Left colon (tissue), 2 donors: ENCODE measurements around the gene SHC3. TPM values are rescaled to one million over a fixed set of nuclear protein-coding genes. Genes with fewer than 3 reads are reported as not detected.

Experiments
- ATAC-seq: fragments of 200-7000 bp; cut with Tn5 transposase; one replicate; pipeline ENCODE4 v1.9.1; 2020; ENCODE audit warnings: mild to moderate bottlenecking, moderate library complexity
- DNase-seq, 2 donors: peaks; one replicate each; pipeline ENCODE4 v3.0.0-alpha.2; 2020
- intact Hi-C, 2 donors: fragments of 100-400 bp; cut with DNase I in 1 of 2; cut with micrococcal nuclease in 1 of 2; formaldehyde crosslinking; loops; one replicate each; pipeline versions ENCODE4 v1.11.2 to v1.14.0; 2022; cut with DNase I, micrococcal nuclease
- total RNA-seq, 2 donors: library from RNA; stranded (reverse); fragmentation: NEBNext Ultra II Directional; extraction: Animal tissue kit (Norgen Biotek cat#: 25700); gene quantifications; one replicate each; pipeline ENCODE4 v1.2.1, GENCODE V29; 2021
- donor health status: DM: no; HTN: no; CAD: no.
- donor health status: DM: yes; HTN: yes; CAD: no.

Gene SHC3
- total RNA-seq, 2 donors from 2014 or later = 0.27 to 1.6 TPM

DNA sequence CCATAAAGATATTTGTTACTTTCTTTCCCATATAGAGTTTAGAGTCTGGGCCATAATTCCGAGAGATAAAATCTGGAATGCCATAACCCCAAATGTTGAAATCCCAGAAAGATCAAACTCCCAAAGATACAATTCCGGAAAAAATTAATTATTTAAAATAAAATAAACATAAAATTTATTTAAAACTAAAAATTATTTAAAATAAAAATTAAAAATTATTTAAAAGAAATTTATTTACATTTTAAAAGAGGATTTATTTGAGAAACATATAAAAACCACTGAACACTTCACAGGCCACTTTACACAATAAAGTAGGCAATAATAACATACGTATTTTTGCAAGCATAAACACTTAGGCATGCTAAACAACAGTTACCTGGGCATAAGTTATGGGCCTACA lies 57.9 kb downstream of the SHC3 start:
- ATAC-seq = no peak
- intact Hi-C loops = no loop called here
- DNase-seq = no peak

DNA sequence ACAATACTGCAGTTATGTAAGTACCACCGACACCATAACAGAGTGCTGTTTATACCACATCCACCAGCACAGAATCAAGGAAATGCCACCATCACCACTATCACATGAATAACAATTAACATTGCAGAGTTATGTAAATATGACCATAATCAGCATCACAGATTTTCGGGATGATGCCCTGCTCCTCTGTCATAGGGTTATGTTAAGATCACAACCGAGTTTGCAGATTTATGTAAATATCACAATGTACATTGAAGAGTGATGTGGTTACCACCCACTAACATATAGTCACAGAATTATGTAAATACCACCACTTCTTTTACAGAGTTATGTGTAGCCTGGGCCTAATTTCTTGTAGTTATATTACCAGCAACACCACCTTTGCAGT lies 61.8 kb downstream of the SHC3 start:
- intact Hi-C loops = no loop called here

DNA sequence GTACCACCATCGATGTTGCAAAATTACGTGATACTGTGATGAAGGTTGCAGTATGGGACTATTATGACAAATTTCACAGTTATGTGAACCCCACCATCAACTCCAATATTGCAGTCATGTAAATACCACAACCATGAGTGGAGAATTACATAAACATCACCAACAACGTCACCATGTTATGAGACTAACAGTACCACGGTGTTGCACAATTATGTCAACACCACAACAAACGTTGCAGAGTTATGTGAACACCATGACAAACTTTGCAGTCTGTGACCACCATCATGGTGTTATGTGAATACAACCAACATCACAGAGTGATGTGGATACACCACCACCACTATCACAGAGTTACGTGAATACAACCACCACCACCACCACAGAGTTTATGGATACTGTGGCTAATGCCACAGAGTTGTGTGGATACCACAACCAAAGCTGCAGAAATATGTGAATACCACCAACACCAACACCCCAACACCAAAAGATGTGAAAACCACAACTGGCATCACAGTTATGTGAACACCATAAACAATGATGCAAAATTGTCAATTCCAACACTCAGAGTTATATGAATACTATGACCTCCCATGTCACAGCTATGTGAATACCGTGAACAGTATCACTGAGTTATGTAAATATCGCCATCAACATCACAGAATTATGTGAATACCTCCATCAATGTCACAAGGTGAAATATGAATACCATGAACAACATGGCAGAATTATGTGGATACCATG lies 62.4 kb downstream of the SHC3 start:
- intact Hi-C loops = no loop called here
- no peak for ATAC-seq
- no peak for DNase-seq

More for the DNA sequence above, 61.8 kb downstream of the SHC3 start:
- ATAC-seq = no peak
- no peak for DNase-seq

DNA sequence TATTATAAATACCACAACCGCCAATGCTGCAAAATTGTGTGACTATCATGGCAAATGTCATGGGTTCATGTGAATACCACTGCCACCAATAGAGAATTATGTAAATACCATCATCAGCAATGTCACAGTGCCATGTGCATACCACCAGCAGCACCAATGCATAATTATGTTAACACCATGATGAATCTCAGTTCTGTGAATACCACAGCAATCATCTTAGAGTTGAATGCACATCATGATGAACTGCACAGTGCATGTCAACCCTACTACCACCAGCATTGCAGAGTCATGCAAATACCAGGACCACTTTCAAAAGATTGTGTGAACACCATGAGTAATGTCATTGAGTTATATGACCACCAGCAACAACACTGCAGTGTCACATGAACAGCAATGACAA lies 63.2 kb downstream of the SHC3 start:
- no peak for ATAC-seq
- intact Hi-C loops = no loop called here

DNA sequence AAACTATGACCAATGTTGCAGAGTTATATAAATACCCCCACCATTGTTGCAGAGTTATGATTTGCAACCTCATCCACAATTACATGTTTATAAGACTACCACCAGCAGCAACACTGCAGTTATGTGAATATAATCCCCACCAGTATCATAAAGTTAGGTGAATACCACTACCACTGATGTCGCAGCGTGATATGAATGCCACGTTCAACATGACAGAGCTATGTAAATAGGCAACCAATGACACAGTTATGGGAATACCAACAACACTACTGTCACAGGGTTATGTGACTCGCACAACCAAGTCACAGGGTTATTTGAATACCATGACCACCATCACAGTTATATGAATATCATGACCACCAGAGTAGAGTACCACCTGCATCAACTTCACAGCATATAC lies 63.9 kb downstream of the SHC3 start:
- ATAC-seq (no peak), DNase-seq (no peak)
- intact Hi-C loops = no loop called here

More for the DNA sequence above, 63.2 kb downstream of the SHC3 start:
- DNase-seq = no peak

DNA sequence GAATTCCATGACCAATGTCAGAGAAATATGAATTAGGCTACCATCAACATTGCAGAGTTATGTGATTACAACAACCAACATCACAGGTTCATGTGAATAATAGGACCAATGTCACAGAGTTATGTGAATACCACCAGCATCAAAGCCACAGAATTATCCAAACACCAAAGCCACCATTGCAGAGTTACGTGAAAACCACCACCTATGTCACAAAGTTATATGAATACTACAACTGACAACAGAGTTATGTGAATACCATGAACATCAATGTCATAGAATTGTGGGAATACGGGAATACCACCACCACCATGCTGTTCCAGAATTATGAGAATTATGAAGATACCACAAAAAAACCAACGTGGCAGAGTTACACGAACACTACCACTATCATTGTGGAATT lies 64.8 kb downstream of the SHC3 start:
- intact Hi-C loops = no loop called here
- ATAC-seq (no peak), DNase-seq (no peak)

DNA sequence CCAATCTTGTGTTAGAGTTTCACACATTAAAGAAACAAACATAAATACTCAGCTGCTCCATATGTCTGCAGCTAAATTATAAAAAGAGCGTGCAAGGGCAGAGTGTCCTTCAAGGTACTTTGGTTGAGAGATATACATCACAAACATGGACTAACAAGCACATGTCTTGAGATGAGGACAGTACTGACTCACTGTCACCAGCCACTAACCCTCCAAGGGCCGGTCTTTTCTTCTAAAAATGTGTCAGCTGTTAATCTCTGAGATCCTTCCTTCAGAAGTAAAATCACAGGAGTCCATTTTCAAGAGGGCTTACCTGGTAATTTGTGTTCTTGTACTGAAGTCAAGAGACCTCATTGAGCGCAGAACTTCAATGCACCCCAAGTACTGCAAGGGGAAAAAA lies 66.4 kb downstream of the SHC3 start:
- ATAC-seq (no peak), DNase-seq (no peak)
- intact Hi-C loops = no loop called here

DNA sequence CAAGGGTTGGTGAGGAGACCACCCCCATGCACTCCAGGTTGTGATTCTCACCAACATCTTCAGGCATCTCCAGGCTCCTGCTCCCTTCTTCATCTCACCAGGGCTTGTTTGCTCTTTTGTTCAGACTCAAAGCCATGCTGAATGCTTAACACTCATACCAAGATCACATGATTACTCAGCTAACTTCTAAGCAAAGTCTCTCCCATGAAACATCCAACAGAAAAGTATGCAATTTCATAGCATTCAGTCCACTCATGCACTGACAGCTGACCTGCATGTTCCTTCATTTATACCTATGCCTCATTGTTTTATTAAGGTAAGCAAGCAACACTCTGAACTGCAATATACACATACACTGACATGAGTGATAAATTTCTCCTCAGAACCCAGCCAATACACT lies 69.0 kb downstream of the SHC3 start:
- ATAC-seq = no peak
- DNase-seq = no peak
- intact Hi-C loops = no loop called here

DNA sequence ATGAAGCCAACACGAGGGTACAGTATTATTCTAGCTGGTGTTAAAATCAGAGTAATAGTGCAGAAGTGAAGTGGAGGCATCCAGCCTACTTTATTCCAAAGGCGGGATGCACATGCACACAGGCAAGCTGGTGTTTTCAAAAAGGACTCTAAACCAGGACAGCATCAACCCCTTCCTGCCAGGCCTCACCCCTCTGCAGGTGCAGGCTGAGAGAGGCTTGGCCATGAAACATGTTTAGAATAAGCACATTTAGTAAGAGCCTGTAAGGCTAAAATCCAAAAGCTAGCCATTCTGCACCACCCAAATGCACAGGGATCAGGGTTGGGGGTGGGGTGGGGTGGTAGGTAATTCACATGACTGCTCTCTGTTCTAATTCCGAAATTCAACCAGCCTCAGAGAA lies 71.2 kb downstream of the SHC3 start:
- no peak for ATAC-seq
- intact Hi-C loops = no loop called here
- no peak for DNase-seq

DNA sequence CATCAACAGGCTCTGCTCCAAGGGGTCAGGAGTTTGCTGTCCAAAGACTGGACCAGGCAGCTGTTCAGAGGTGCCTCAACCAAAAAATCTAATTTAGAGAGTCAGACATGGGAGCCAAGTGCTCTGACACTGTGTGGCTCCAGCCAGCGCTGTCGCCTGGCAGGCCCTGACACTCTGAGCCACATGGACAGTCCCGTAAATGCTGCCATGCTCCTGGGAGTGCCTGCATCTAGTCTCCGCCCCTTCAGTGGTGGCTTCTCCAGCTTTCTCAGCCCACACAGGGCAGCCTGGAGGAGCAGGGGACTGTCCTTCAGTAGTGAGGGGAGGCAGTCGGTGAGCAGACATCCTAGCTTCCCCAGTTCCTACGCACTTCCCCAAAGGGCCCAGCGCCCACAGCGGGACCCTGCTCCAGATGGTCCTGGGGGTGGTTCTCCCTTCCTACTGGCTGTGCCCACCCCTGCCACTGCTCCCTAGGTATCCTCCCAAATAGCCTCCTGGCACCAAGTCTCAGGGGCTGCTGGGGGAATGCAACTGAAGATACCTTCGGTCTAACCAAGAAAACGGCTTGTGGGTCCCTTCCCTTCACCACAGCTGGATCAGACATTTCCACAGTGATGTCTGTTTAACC lies 72.3 kb downstream of the SHC3 start:
- no peak for ATAC-seq
- no peak for DNase-seq
- intact Hi-C loops = no loop called here

DNA sequence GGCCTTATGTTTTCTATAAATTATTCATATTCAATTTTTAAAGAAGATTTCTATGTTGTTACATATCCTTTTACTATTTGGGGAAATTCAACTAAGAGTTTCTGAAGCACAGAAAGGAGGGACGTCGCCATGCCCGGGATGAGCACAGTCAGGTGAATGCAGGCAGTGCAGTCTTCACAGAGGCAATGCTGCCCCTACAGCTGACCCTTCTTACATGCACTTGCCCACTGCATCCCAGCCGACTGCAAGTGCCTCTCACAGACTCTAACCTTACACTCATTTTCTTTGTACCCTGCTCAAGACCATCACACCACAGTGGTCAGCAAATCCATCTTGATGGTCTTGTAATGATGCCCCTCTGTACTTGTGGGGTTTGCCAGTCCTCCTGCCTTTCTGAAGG lies 73.8 kb downstream of the SHC3 start:
- intact Hi-C loops = no loop called here
- ATAC-seq = no peak
- DNase-seq = no peak

DNA sequence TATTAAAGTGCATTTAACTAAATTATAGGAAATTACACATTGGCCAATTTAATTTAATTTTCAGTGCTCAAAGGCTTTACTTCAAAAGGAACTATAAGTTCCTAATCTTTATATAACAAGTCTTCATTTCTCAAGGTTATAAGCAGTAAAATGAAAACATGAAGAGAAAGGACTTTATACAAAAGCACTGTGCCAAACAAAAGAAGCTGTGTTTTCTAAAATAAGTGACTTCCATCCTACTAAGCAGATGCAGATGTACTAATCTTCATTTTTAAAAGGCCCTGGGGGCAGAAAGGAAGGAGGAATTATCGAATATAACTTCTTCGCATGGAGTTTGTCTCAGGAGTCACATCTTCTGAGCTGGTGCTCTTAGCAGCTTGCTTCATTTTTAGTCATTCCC lies 81.4 kb downstream of the SHC3 start:
- ATAC-seq (no peak), DNase-seq (no peak)
- intact Hi-C loops = no loop called here

DNA sequence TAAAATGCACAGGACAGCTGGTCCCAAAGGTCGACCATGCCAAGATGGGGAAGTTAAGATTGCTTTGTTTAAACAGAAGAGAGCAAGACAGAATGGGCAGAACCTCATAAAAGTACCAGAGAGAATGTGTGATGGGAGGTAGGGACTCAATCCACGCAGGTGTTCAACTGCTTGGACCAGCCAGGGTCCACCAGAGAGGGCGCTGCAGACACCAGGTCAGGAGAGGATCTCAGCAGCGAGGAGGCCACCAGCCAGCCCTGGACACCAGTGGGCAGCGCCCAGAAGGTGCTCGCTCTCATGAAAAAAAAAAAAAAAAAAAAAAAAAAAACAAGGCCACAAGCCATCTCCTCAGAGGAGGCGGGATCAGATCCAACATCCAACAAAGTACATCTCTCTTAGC lies 81.8 kb downstream of the SHC3 start:
- intact Hi-C loops = no loop called here
- no peak for DNase-seq
- ATAC-seq = no peak

DNA sequence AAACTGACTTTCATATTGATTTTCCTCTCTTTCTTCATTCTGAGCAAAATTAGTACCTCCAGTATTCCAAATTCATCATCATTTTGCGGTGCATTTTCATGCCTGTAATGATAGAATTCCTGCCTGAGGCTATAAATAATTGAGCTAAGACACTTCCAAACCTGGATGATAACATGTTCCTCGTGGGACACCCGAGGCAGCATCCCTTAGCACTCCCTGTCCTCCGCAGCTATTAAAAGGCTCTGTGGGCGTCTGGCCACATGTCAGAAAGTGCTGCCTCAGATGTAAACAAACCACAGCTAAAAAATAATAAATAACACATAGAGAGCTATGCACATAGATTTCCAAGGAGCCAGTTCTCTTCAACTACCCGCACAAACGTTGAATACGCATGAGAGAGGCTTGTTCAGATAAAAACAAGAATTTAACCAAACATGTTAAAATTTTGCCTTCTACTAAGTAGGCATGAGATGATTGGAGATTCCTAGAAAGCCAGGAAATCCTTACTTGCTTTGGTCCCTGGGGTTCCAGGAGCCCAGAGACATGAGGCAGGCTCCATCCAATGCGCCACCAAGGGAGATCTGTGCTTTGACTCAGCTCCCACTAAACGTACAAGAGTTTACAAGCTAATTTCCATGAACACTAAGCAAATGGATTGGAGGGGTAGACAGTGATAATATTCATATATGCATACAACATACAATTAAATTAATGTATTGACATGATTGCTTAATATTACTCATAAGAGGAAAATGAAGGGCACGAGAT lies 82.7 kb downstream of the SHC3 start:
- ATAC-seq (no peak), DNase-seq (no peak)
- intact Hi-C loops = no loop called here

DNA sequence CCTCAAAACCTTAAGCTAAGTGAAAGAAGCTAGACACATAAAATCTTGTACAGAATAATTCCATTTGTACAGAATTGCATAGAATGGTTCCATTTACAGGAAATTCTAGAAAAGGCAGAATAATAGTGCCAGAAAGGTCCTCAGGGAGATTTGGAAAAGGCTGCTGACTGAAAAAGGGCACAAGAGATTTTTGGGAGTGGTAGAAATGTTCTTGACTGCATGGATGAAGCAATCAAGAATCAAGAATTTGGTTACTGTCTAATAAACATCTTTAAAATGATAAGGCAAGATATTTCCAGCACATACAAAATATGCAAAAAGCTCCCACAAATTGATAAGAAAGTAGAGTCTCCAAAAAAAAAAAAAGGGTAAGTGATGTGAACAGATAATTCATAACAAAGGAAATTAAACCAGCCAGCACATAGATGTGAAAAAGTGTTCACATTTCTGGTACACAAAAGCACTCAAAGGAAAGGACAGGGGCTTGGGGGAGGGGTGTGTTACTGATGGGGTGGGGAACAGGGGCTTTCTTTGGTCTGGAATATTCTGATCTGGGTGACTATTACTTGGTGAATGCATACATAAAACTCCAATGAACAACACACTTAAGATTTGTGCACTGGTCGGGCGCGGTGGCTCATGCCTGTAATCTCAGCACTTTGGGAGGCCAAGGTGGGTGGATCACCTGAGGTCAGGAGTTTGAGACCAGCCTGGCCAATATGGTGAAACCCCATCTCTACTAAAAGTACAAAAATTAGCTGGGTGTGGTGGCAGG lies 85.2 kb downstream of the SHC3 start:
- intact Hi-C loops = no loop called here
- DNase-seq (no peak), ATAC-seq (no peak)

DNA sequence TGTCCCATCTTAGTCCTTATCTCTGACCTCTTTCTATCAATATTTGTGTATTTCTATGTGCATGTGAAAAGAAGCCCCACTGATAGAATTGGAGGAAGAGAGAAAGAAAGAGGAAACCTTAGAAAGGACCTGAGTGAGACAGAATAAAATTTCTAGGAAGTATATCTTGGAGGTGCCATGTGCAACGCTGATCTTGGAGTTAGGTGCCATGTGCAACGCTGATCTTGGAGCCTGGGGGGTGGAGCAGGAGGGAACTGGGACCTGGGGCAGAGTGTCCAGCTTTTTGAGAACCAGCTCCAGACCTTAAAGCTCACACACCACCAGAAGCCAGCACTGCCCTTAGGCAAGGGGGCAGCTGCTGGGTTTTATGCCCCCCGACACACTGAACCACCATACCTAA lies 89.4 kb downstream of the SHC3 start:
- DNase-seq = no peak

DNA sequence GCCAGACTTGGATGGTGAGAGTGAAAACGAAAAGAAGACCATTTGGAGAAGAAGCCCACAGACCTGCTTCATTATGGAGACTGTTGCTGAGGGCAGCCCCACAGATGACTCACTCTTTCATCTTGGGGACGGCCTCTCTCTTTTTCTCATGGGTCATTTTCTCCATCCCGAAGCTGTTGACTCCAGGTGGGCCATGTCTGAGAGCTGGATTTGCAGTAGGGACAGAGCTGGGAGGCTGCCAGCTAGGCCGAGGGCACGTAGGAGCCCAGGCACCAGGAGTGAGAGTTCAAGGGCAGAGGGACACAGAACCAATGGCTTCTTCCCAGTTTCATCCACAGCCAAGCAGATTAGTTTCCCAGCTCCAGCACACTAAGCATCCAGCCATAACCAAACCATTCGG lies 95.0 kb downstream of the SHC3 start:
- intact Hi-C loops = no loop called here
- no peak for ATAC-seq
- DNase-seq = no peak

More for the DNA sequence above, 89.4 kb downstream of the SHC3 start:
- intact Hi-C loops = no loop called here
- ATAC-seq = no peak

DNA sequence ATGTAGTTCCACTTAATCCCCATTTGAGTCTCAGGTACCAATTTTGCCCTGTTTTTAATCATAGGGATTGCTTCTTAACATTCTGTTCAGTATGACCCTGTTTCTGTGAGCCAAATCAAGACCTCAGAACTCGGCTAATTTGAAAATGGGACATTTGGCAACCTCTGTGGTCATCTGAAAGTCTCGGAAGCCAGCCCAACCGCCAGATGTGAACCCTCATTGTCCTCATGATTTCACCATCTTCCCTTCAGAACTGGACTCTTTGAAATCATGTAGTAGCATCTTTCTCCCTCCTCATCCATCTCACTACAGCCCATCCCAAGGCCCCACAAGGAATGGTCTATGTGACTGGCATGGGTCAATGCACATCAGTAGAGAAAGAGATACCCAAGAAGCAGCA lies 98.4 kb downstream of the SHC3 start:
- peak in 1 of 2 donors; percentile 23 for DNase-seq
- ATAC-seq = no peak
- intact Hi-C loops = no loop called here

DNA sequence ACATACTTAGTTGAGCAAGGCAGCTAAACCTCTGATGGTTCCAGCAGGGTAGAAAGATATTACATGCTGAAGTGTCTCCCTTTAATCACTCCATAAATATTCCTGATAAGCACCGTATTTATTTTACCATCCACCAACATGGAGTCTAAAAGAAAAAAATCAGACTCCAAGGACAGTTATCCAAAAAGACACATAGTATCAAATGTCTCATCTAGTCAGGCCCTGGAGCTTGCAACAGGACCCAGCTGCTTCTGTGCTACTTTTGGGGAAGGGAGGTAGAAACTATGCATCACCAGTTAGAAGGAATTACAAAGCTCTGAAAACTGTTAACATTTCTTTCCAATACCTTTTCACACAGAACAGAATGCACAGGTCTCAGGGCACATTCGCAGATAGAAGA lies 99.2 kb downstream of the SHC3 start:
- no peak for ATAC-seq
- intact Hi-C loops = no loop called here
- no peak for DNase-seq

DNA sequence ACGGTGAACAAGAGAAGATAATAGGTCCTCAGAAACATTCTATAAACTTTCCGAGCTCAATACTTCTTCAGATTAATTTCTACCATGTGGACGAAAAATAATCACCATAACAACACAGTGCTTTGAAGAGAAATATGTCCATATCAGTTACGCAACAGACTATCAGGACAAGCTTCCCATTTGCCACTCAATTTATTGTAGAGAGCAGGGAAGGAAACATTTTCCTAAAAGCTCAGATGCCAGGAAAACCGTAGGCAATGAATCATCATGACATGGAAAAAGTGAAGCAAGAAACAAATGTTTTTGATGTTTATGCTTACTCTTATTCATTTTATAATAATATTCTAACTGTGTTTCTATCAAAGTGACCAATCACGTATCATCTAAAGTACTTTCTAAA lies 99.8 kb downstream of the SHC3 start:
- DNase-seq (no peak), ATAC-seq (no peak)
- intact Hi-C loops = no loop called here
